Liver (tissue), 9 donors: ENCODE data around the gene TMEM116. TPM values are rescaled to one million over a fixed set of nuclear protein-coding genes. Genes with fewer than 3 reads are reported as not detected.
"Not testable (repeated sequence)": the region's sequence is repeated elsewhere in the genome, so short reads cannot be mapped to it uniquely, and the experiment has no call there.

Experiments
- DNase-seq: peaks from one replicate; pipeline ENCODE4 v3.0.0-alpha.2; 2017; ENCODE audit warnings: low spot score
- H3K27ac ChIP-seq, 2 donors: one replicate each; pipeline ENCODE4 v1.7.0; 2013; ENCODE audit warnings: inconsistent platforms in 2 of 2, low read length in 2 of 2, control low read depth in 1 of 2, low read depth in 1 of 2, mild to moderate bottlenecking in 1 of 2
- H3K27me3 ChIP-seq, 4 donors: one replicate each; pipeline versions ENCODE4 v1.6.1 to v1.7.0; 2013; ENCODE audit warnings: low read length in 3 of 4, inconsistent platforms in 1 of 4, mild to moderate bottlenecking in 1 of 4, moderate library complexity in 1 of 4; ENCODE audit not compliant: control insufficient read depth in 4 of 4, insufficient read depth in 4 of 4
- H3K36me3 ChIP-seq, 4 donors: one replicate each; pipeline versions ENCODE4 v1.6.1 to v1.7.0; 2013; ENCODE audit warnings: low read length in 3 of 4, mild to moderate bottlenecking in 3 of 4, low read depth in 1 of 4, moderate library complexity in 1 of 4; ENCODE audit not compliant: control insufficient read depth in 4 of 4, insufficient read depth in 3 of 4
- H3K4me1 ChIP-seq, 4 donors: one replicate each; pipeline versions ENCODE4 v1.6.1 to v1.7.0; 2013; ENCODE audit warnings: low read length in 3 of 4, mild to moderate bottlenecking in 3 of 4, moderate library complexity in 1 of 4; ENCODE audit not compliant: control insufficient read depth in 4 of 4, insufficient read depth in 4 of 4
- H3K4me3 ChIP-seq, 3 donors: one replicate each; pipeline versions ENCODE4 v1.6.1 to v1.7.0; 2013; ENCODE audit warnings: low read length in 3 of 3, control low read depth in 1 of 3, low read depth in 1 of 3, mild to moderate bottlenecking in 1 of 3
- H3K9ac ChIP-seq, 2 donors: one replicate each; pipeline ENCODE4 v1.7.0; 2013; ENCODE audit warnings: low read length in 2 of 2, mild to moderate bottlenecking in 2 of 2, moderate library complexity in 2 of 2, control low read depth in 1 of 2, low read depth in 1 of 2
- H3K9me3 ChIP-seq, 4 donors: one replicate each; pipeline versions ENCODE4 v1.6.1 to v1.7.0; 2013; ENCODE audit warnings: low read length in 3 of 4; ENCODE audit not compliant: control insufficient read depth in 4 of 4
- FOXA1 ChIP-seq: IDR thresholded peaks from 2 replicates; pipeline ENCODE4 v1.6.1; 2016; ENCODE audit warnings: antibody characterized with exemption
- HNF4A ChIP-seq, 2 donors: conservative IDR thresholded peaks; 2 replicates each; pipeline ENCODE4 v1.6.1; 2016; ENCODE audit warnings: antibody characterized with exemption in 2 of 2, mild to moderate bottlenecking in 2 of 2
- JUND ChIP-seq, 2 donors: IDR thresholded peaks; 2 replicates each; pipeline ENCODE4 v1.6.1; 2016; ENCODE audit warnings: antibody characterized with exemption in 2 of 2
- RAD21 ChIP-seq, 2 donors: IDR thresholded peaks; 2 replicates each; pipeline ENCODE4 v1.6.1; 2016; ENCODE audit warnings: antibody characterized with exemption in 2 of 2, mild to moderate bottlenecking in 2 of 2
- TAF1 ChIP-seq: conservative IDR thresholded peaks from 2 replicates; pipeline ENCODE4 v1.6.1; 2016; ENCODE audit warnings: antibody characterized with exemption, mild to moderate bottlenecking
- WGBS: extraction: QIAGEN DNeasy Blood & Tissue Kit; methylation state at CpG from one replicate; pipeline ENCODE4 v1.1.7; 2013; 5-methylcytosine and 5-hydroxymethylcytosine counted together
- polyA plus RNA-seq, 2 donors: library from polyadenylated mRNA; stranded (reverse) in 1 of 2; unstranded in 1 of 2; fragments of 200-250 nt in 1 of 2; fragments of >200 nt in 1 of 2; fragmentation: Nextera tagmentation in 1 of 2; extraction: Ambion mirVana in 1 of 2; gene quantifications; one replicate each; pipeline versions ENCODE4 v1.2.1 to v1.2.3, GENCODE V29; 2013 to 2015
- total RNA-seq, 2 donors: library from RNA; depleted of rRNA; stranded (reverse); fragments of >200 nt; gene quantifications; one replicate each; pipeline ENCODE4 v1.2.3, GENCODE V29; 2014
- TF ChIP-seq, protein P1 (sequence below): fragments of 150-350 bp; IDR thresholded peaks from 2 replicates; pipeline ENCODE4 v1.5.1; 2017; ENCODE audit warnings: improper control_type of control experiment, low read depth, low read length; ENCODE audit not compliant: missing input control
- TF ChIP-seq, protein P2 (sequence below): IDR thresholded peaks from 2 replicates; pipeline ENCODE4 v1.6.1; 2016; ENCODE audit warnings: antibody characterized with exemption, mild to moderate bottlenecking
- donor health status: healthy.
- donor health status: healthy.
- donor health status: healthy.
- donor health status: healthy.
- donor health status: healthy.

Gene TMEM116
- total and polyA plus RNA-seq, 4 donors, result 4.9 to 11.6 (median 6.6) TPM

DNA sequence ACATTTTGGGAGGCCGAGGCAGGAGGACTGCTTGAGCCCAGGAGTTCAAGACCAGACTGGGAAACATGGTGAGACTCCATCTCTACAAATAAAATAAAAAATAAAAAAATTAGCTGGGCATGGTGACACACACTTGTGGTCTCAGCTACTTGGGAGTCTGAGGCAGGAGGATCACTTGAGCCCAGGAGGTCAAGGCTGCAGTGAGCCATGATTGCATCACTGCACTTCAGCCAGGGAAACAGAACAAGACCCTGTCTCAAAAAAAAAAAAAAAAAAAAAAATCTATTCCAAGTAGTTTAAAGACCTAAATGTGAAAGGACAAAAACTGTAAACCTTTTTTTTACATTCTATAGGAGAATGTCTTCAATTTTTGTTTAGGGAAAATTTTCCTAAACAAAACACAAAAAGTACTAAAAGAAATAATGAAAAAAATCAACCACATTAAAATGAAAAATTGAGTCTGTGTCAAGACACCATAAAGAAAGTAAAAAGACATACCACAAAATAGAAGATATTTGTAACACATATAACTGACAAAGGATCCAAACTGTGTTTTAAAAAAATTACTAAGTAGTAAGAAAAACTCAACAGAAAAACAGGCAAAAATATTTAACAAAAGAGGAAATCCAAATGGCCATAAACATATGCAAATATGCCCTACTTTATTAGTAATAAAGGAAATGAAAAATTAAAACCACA, 17.0 kb downstream of the TMEM116 start:
- Histone ChIP-seq H3K9ac (no peak overlapping the region), H3K27ac (no peak overlapping the region), H3K4me1 (peaks cover 0 to 4% (median 2%) of the 10 kb centered on the region in 4 donors), H3K27me3 (no peaks in the 10 kb centered on the region), H3K4me3 (no peak overlapping the region), H3K36me3 (no peaks in the 10 kb centered on the region), H3K9me3 (no peaks in the 10 kb centered on the region)
- DNase-seq, result no peak
- TF ChIP-seq, protein P1, sequence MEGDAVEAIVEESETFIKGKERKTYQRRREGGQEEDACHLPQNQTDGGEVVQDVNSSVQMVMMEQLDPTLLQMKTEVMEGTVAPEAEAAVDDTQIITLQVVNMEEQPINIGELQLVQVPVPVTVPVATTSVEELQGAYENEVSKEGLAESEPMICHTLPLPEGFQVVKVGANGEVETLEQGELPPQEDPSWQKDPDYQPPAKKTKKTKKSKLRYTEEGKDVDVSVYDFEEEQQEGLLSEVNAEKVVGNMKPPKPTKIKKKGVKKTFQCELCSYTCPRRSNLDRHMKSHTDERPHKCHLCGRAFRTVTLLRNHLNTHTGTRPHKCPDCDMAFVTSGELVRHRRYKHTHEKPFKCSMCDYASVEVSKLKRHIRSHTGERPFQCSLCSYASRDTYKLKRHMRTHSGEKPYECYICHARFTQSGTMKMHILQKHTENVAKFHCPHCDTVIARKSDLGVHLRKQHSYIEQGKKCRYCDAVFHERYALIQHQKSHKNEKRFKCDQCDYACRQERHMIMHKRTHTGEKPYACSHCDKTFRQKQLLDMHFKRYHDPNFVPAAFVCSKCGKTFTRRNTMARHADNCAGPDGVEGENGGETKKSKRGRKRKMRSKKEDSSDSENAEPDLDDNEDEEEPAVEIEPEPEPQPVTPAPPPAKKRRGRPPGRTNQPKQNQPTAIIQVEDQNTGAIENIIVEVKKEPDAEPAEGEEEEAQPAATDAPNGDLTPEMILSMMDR, result no peak
- no peak for TF ChIP-seq HNF4A (conservative IDR thresholded peaks at IDR 0.05)
- no peak for TF ChIP-seq RAD21 (IDR thresholded peaks at IDR 0.05)
- TF ChIP-seq, protein P2, sequence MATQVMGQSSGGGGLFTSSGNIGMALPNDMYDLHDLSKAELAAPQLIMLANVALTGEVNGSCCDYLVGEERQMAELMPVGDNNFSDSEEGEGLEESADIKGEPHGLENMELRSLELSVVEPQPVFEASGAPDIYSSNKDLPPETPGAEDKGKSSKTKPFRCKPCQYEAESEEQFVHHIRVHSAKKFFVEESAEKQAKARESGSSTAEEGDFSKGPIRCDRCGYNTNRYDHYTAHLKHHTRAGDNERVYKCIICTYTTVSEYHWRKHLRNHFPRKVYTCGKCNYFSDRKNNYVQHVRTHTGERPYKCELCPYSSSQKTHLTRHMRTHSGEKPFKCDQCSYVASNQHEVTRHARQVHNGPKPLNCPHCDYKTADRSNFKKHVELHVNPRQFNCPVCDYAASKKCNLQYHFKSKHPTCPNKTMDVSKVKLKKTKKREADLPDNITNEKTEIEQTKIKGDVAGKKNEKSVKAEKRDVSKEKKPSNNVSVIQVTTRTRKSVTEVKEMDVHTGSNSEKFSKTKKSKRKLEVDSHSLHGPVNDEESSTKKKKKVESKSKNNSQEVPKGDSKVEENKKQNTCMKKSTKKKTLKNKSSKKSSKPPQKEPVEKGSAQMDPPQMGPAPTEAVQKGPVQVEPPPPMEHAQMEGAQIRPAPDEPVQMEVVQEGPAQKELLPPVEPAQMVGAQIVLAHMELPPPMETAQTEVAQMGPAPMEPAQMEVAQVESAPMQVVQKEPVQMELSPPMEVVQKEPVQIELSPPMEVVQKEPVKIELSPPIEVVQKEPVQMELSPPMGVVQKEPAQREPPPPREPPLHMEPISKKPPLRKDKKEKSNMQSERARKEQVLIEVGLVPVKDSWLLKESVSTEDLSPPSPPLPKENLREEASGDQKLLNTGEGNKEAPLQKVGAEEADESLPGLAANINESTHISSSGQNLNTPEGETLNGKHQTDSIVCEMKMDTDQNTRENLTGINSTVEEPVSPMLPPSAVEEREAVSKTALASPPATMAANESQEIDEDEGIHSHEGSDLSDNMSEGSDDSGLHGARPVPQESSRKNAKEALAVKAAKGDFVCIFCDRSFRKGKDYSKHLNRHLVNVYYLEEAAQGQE, result no peak
- no peak for TF ChIP-seq JUND (IDR thresholded peaks at IDR 0.05)
- TF ChIP-seq FOXA1, result no peak
- TF ChIP-seq TAF1, result no peak
- 100% methylated on average over 1 of the region's 1 CpG for WGBS

DNA sequence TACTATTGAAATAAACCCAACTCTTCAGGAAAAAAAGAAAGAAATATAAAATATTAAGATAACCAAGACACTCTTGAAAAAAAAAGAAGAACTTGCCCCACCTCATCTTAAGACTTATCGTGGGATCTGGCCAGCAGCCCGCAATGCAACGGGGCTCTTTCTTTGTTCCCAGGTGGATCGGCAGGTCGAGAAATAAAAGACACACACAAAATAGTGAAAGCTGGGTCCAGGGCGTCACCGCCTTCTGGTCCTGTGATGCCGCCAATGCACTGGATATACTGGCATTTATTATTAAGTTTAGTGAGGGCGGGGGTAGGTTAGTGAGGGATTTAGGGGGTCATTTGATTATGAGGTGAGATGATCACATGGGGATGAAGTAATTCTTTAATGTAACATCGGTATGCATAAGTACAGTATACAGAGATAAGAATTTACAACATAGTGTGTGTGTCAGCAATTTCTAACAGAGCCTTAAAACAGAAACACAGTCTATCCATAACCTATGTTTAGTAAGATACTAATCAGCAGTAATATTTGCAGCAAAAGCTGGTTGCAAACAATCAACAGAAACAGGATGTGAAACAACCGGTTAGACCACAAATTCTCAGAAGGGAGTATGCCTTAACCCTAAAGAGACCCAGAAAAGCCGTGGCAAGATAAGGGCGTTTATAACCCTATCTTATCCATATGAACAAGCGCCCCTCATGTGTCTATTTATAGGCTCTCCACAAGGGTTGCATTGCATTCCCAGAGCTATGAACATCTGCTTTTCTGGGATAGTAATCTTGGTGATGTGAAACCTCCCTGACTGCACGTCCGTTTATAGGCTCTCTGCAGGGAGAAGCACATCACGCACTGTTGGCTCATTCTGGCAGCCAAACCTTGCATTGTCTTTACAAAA, 18.5 kb downstream of the TMEM116 start:
- H3K9me3 ChIP-seq, result not testable (repeated sequence)

More for the DNA sequence above, 18.5 kb downstream of the TMEM116 start:
- not testable (repeated sequence) for H3K4me1 ChIP-seq, H3K27ac ChIP-seq, H3K9ac ChIP-seq, H3K4me3 ChIP-seq, H3K27me3 ChIP-seq, DNase-seq, H3K36me3 ChIP-seq
- 77% methylated on average over 17 of the region's 17 CpGs for WGBS
